Activated T-helper 1 cell treated with anti-CD3 and anti-CD28 coated beads, Interleukin-12 subunit alpha, Interleukin-12 subunit beta, Interleukin-2, Interleukin-4 antibody, amounts not matched to agents 30 ng/mL and 10 ng/mL and 1 ng/mL, durations not matched to agents 14 hours and 24 hours and 36 hours (primary cell): ENCODE measurements around the gene TEX10. TPM values are rescaled to one million over a fixed set of nuclear protein-coding genes. Genes with fewer than 3 reads are reported as not detected.

ENCODE experiments used
- DNase-seq: peaks from one replicate; pipeline ENCODE4 v3.0.0; 2021; ENCODE audit warnings: low spot score
- H3K27ac Mint-ChIP-seq: one replicate; pipeline ENCODE4 v1.8.0; 2021; ENCODE audit warnings: mild to moderate bottlenecking, mixed read lengths
- H3K27me3 Mint-ChIP-seq: one replicate; pipeline ENCODE4 v1.8.0; 2022; ENCODE audit warnings: mild to moderate bottlenecking, moderate library complexity, mixed read lengths; ENCODE audit not compliant: insufficient read depth
- H3K36me3 Mint-ChIP-seq: one replicate; pipeline ENCODE4 v1.8.0; 2021; ENCODE audit warnings: low read depth, mixed read lengths
- H3K4me1 Mint-ChIP-seq: one replicate; pipeline ENCODE4 v1.8.0; 2021; ENCODE audit warnings: low read depth, mixed read lengths
- H3K4me3 Mint-ChIP-seq: one replicate; pipeline ENCODE4 v1.8.0; 2021; ENCODE audit warnings: mild to moderate bottlenecking, moderate library complexity, mixed read lengths
- H3K9me3 Mint-ChIP-seq: one replicate; pipeline ENCODE4 v1.8.0; 2021; ENCODE audit warnings: mixed read lengths
- intact Hi-C: fragments of 100-400 bp; cut with micrococcal nuclease; formaldehyde crosslinking; loops from one replicate; pipeline ENCODE4 v1.15.1; 2024
- total RNA-seq: library from RNA; stranded (reverse); gene quantifications from 2 replicates; pipeline ENCODE4 v1.2.3, GENCODE V29; 2022

TEX10 gene
- total RNA-seq, 1 donor from 2014 or later = 30.4 TPM

- Mint-ChIP-seq H3K4me1 (no peaks in the 10 kb centered on the region), H3K36me3 (peaks cover 2% of the 10 kb centered on the region), H3K27ac (no peak overlapping the region), H3K27me3 (no peaks in the 10 kb centered on the region), H3K4me3 (no peak overlapping the region), H3K9me3 (no peaks in the 10 kb centered on the region)
- no peak for DNase-seq
- intact Hi-C loops = no loop called here
Measured at GRCh38 chr9:100269656-100270055, 83.1 kb downstream of the TEX10 start.

- no peaks in the 10 kb centered on the region for H3K27me3 Mint-ChIP-seq
- H3K27ac Mint-ChIP-seq = no peak overlapping the region
- no peak for DNase-seq
- intact Hi-C loops = no loop called here
- H3K4me1 Mint-ChIP-seq = no peaks in the 10 kb centered on the region
- H3K36me3 Mint-ChIP-seq = peaks cover 5% of the 10 kb centered on the region
- H3K9me3 Mint-ChIP-seq = no peaks in the 10 kb centered on the region
- no peak overlapping the region for H3K4me3 Mint-ChIP-seq
Measured at GRCh38 chr9:100268271-100268670, 84.5 kb downstream of the TEX10 start.

- Mint-ChIP-seq H3K4me3 (no peak overlapping the region), H3K36me3 (peaks cover 5% of the 10 kb centered on the region), H3K4me1 (no peaks in the 10 kb centered on the region), H3K27ac (no peak overlapping the region), H3K9me3 (no peaks in the 10 kb centered on the region), H3K27me3 (no peaks in the 10 kb centered on the region)
- DNase-seq = no peak
- intact Hi-C loops = no loop called here
Measured at GRCh38 chr9:100267211-100267610, 85.5 kb downstream of the TEX10 start.

Other genes starting within 250 kb of the TEX10 start
- 11.1 and 11.3 TPM in 2 replicates for gene MSANTD3, start 74.2 kb upstream of the TEX10 start, total RNA-seq
- 0.13 and 0.42 TPM in 2 replicates for gene TMEFF1, start 120.2 kb upstream of the TEX10 start, total RNA-seq
- 0.10 TPM in 1 of 2 replicates, not detected in the other for gene CAVIN4, start 225.1 kb upstream of the TEX10 start, total RNA-seq